Heart left ventricle (tissue), 16 donors: ENCODE data around the gene TRIM9. TPM values are rescaled to one million over a fixed set of nuclear protein-coding genes. Genes with fewer than 3 reads are reported as not detected.

Experiments used
- ATAC-seq, 4 donors: fragments of 200-7000 bp; cut with Tn5 transposase; one replicate each; pipeline ENCODE4 v1.9.1; 2020 to 2022; ENCODE audit warnings: moderate library complexity in 4 of 4, mild to moderate bottlenecking in 3 of 4, moderate number of reproducible peaks in 1 of 4
- DNase-seq, 5 donors: peaks; one replicate each; pipeline ENCODE4 v3.0.0-alpha.2; 2020
- H3K27ac ChIP-seq, 12 donors: fragments of 200-600 bp; sonication (generic) in 4 of 12; one replicate each; pipeline versions ENCODE4 v1.5.0 to v1.8.0; 2016 to 2022; ENCODE audit warnings: mild to moderate bottlenecking in 2 of 12
- H3K27me3 ChIP-seq, 9 donors: fragments of 200-600 bp; sonication (generic) in 2 of 9; one replicate each; pipeline versions ENCODE4 v1.5.1 to v1.8.0; 2016 to 2022; ENCODE audit warnings: mild to moderate bottlenecking in 3 of 9
- H3K36me3 ChIP-seq, 9 donors: fragments of 200-600 bp; sonication (generic) in 2 of 9; one replicate each; pipeline versions ENCODE4 v1.5.0 to v1.8.0; 2018 to 2022; ENCODE audit warnings: mild to moderate bottlenecking in 2 of 9
- H3K4me1 ChIP-seq, 12 donors: fragments of 200-600 bp; sonication (generic) in 4 of 12; one replicate each; pipeline versions ENCODE4 v1.5.0 to v1.8.0; 2016 to 2022; ENCODE audit warnings: mild to moderate bottlenecking in 3 of 12
- H3K4me3 ChIP-seq, 12 donors: fragments of 200-600 bp; sonication (generic) in 4 of 12; one replicate each; pipeline versions ENCODE4 v1.5.0 to v1.8.0; 2017 to 2022; ENCODE audit warnings: mild to moderate bottlenecking in 9 of 12, moderate library complexity in 4 of 12
- H3K9me3 ChIP-seq, 12 donors: fragments of 200-600 bp; sonication (generic) in 4 of 12; one replicate each; pipeline versions ENCODE4 v1.5.0 to v1.8.0; 2016 to 2022; ENCODE audit warnings: mild to moderate bottlenecking in 1 of 12
- POLR2A ChIP-seq, 2 donors: fragments of 450-650 bp; IDR thresholded peaks; one replicate each; pipeline ENCODE4 v1.6.1; 2017; ENCODE audit warnings: antibody characterized with exemption in 2 of 2, mild to moderate bottlenecking in 2 of 2, moderate library complexity in 2 of 2
- WGBS, 4 donors: extraction: QIAGEN DNeasy Blood & Tissue Kit in 2 of 4; methylation state at CpG; one replicate each; pipeline versions ENCODE4 v1.1.5 to v1.1.7; 2013 to 2018; 5-methylcytosine and 5-hydroxymethylcytosine counted together
- intact Hi-C, 10 donors: fragments of 100-400 bp; cut with DNase I; formaldehyde crosslinking; loops; one replicate each; pipeline versions ENCODE4 v1.11.1 to v1.14.2; 2022
- polyA plus RNA-seq, 2 donors: library from polyadenylated mRNA; stranded (reverse); fragments of 200-250 nt; gene quantifications; one replicate each; pipeline ENCODE4 v1.2.3, GENCODE V29; 2013
- total RNA-seq, 9 donors: library from RNA; depleted of rRNA in 2 of 9; stranded (reverse); fragments of >200 nt in 2 of 9; fragmentation: NEBNext Ultra II Directional in 3 of 9; extraction: Animal tissue kit (Norgen Biotek cat#: 25700) in 3 of 9; gene quantifications; one replicate each; pipeline versions ENCODE4 v1.1.0 to v1.2.4, GENCODE V29; 2016 to 2023
- TF ChIP-seq, protein P1 (sequence below), 12 donors: fragments of 200-600 bp; sonication (generic) in 4 of 12; IDR thresholded peaks; one replicate each; pipeline versions ENCODE4 v1.5.0 to v1.8.0; 2018 to 2022; ENCODE audit warnings: antibody characterized with exemption in 12 of 12, mild to moderate bottlenecking in 5 of 12
- donor health status: ischemic (EF 13 %, LVEDD 7.1; RV severe dilation, severe dysfunction).
- donor health status: healthy with polysubstance abuse.
- donor health status: DM: no; HTN: yes; CAD: no.
- donor health status: DM: no; HTN: no; CAD: no.
- donor health status: ischemic (EF 25% LVEDD 6.9; RV normal size, moderate dysfunction).
- donor health status: ischemic (EF 25% LVEDD 5.7; RV mildly dilated, moderate dysfunction).
- donor health status: healthy.
- donor health status: DM: yes; HTN: yes; CAD: no.
- donor health status: ischemic (EF 35%, LVEDD 5.7; RV mildly dilated, moderate dysfunction).
- donor health status: nonischemic (EF 11% LVEDD 7.7; RV severe dilation, severe dysfunction).
- donor health status: DM: yes; HTN: yes; CAD: no.
- donor health status: PGD.
- donor health status: ischemic (EF 29% LVEDD 5.4; RV normal size, mild dysfunction).
- donor health status: nonischemic (EF 23%, LVEDD 6.1; RV moderate dilation, normal function).

The TRIM9 gene
- total and polyA plus RNA-seq, 11 donors = 0.20 to 1.7 (median 0.50) TPM

DNA sequence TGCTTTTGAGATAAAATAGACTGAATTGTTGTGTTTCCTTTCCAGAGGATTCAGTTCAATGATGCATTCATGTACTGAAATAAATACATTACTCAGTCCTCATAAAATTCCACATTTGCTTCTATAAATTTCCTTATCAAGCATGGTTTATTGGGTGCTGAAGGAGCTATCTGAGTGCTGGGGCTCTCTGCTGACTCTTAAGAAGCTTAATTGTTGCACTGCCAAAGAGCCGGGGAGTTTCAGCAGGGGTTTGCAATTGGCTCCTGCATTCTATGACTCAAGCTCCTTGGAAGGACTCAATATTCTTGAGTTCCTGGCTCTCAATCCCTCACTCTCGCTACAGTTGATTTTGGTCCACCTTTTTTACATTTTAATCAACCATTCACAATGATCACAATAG is 80.8 kb downstream of the TRIM9 start:
- no peak for TF ChIP-seq POLR2A (IDR thresholded peaks at IDR 0.05)
- TF ChIP-seq, protein P1, sequence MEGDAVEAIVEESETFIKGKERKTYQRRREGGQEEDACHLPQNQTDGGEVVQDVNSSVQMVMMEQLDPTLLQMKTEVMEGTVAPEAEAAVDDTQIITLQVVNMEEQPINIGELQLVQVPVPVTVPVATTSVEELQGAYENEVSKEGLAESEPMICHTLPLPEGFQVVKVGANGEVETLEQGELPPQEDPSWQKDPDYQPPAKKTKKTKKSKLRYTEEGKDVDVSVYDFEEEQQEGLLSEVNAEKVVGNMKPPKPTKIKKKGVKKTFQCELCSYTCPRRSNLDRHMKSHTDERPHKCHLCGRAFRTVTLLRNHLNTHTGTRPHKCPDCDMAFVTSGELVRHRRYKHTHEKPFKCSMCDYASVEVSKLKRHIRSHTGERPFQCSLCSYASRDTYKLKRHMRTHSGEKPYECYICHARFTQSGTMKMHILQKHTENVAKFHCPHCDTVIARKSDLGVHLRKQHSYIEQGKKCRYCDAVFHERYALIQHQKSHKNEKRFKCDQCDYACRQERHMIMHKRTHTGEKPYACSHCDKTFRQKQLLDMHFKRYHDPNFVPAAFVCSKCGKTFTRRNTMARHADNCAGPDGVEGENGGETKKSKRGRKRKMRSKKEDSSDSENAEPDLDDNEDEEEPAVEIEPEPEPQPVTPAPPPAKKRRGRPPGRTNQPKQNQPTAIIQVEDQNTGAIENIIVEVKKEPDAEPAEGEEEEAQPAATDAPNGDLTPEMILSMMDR (IDR thresholded peaks at IDR 0.05) = no peak
- no peak overlapping the region for H3K4me3 ChIP-seq
- H3K4me1 ChIP-seq = peaks cover 0 to 12% (median 0%) of the 10 kb centered on the region in 12 donors
- H3K9me3 ChIP-seq = no peaks in the 10 kb centered on the region
- H3K27me3 ChIP-seq = no peaks in the 10 kb centered on the region
- ATAC-seq (peak; percentile 26 to 87 (median 72)), DNase-seq (peak in 1 of 5 donors; percentile 36)
- 61 to 73% (median 67%) methylated on average over 2 of the region's 2 CpGs for WGBS, 4 donors
- no peaks in the 10 kb centered on the region for H3K36me3 ChIP-seq
- H3K27ac ChIP-seq = no peak overlapping the region
- intact Hi-C loops = no loop called here

DNA sequence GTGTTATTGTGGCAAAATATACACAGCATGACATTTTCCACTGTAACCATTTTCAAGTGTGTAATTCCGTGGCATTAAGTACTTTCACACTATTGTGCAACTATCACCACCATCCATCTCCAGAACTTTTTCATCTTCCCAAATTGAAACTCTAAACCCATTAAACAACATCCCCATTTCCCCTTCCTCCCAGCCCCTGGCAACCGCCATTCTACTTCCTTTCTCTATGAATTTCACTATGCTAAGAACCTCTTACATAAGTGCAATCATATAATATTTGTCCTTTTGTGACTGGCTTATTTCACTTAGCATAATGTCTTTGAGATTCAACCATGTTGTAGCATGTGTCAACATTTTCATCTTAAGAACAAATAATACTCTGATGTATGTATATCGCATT is 82.8 kb downstream of the TRIM9 start:
- no peak for DNase-seq
- no peak overlapping the region for H3K4me3 ChIP-seq
- H3K27ac ChIP-seq = no peak overlapping the region
- H3K36me3 ChIP-seq = no peaks in the 10 kb centered on the region
- peaks cover 0 to 5% (median 0%) of the 10 kb centered on the region in 12 donors for H3K4me1 ChIP-seq
- intact Hi-C loops = no loop called here
- no peaks in the 10 kb centered on the region for H3K27me3 ChIP-seq
- no peaks in the 10 kb centered on the region for H3K9me3 ChIP-seq
- TF ChIP-seq, protein P1 (IDR thresholded peaks at IDR 0.05) = no peak
- TF ChIP-seq POLR2A (IDR thresholded peaks at IDR 0.05) = no peak
- no peak for ATAC-seq
- 85 to 89% (median 87%) methylated on average over 3 of the region's 3 CpGs for WGBS, 4 donors

DNA sequence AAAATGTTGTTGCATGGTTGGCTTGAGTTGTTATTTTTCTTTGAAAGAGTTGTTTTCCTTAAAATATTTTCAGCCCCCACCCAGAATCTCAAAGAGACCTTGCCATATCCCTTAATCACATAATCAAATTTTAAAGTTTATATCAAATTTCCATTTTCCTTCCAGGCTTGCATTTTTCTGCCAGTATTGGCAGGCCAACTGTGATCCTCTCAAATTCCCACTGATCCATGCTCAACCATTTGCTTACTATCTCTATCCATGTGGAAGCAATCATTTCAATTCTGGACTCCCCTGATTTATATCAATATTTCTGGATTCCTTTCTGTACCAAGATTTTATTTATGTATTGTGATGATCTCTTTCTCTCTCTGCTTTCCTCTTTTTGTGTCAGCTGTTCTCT is 86.5 kb downstream of the TRIM9 start:
- intact Hi-C loops = no loop called here
- no peak overlapping the region for H3K27ac ChIP-seq

DNA sequence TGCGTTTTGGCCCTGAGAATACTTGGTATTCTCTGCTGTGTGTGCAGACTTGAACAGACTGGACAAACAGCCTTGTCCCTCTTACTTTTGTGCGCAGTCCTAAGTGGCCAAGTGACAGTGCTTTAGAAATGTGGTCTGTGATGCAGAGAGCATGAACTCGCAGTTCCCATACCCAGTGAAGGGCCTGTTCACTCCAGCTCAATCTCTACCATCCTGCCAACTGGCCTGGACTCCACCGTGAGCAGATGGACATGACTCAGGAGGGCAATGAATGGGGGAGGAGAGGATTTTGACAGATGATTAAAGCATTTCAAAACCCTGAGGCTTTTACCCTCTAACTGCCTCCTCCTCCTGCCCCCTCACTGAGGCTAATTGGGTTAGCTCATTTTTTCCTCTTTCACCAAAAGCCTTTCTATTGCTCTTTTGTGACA is 88.1 kb downstream of the TRIM9 start:
- H3K4me1 ChIP-seq = peaks cover 0 to 34% (median 7%) of the 10 kb centered on the region in 12 donors
- no peaks in the 10 kb centered on the region for H3K36me3 ChIP-seq
- peak in 2 of 5 donors; percentile 32 to 53 for DNase-seq
- TF ChIP-seq, protein P1 (IDR thresholded peaks at IDR 0.05) = no peak
- no peak for TF ChIP-seq POLR2A (IDR thresholded peaks at IDR 0.05)
- 63 to 67% (median 65%) methylated on average over 4 of the region's 4 CpGs for WGBS, 4 donors
- H3K27me3 ChIP-seq = no peaks in the 10 kb centered on the region
- H3K9me3 ChIP-seq = no peaks in the 10 kb centered on the region
- no peak overlapping the region for H3K4me3 ChIP-seq
- H3K27ac ChIP-seq = peak overlapping the region in 7 of 12 donors; percentile 31 to 59 (median 44)
- peak; percentile 83 to 96 (median 90) for ATAC-seq
- intact Hi-C loops = no loop called here

More for the DNA sequence above, 86.5 kb downstream of the TRIM9 start:
- peaks cover 0 to 34% (median 7%) of the 10 kb centered on the region in 12 donors for H3K4me1 ChIP-seq
- TF ChIP-seq, protein P1 (IDR thresholded peaks at IDR 0.05) = no peak
- no peak for TF ChIP-seq POLR2A (IDR thresholded peaks at IDR 0.05)
- H3K27me3 ChIP-seq = no peaks in the 10 kb centered on the region
- DNase-seq (no peak), ATAC-seq (no peak)
- H3K9me3 ChIP-seq = no peaks in the 10 kb centered on the region
- no peaks in the 10 kb centered on the region for H3K36me3 ChIP-seq
- no peak overlapping the region for H3K4me3 ChIP-seq
